Spleen (tissue), 11 donors: ENCODE data around the gene CXCR6. TPM values are rescaled to one million over a fixed set of nuclear protein-coding genes. Genes with fewer than 3 reads are reported as not detected.

Experiments
- DNase-seq: peaks from one replicate; pipeline ENCODE4 v3.0.0-alpha.2; 2020
- H3K27ac ChIP-seq, 8 donors: fragments of 200-600 bp; sonication (generic) in 7 of 8; 1 replicate in 4 of 8; 2 replicates in 4 of 8; pipeline versions ENCODE4 v1.5.0 to v1.8.0; 2016 to 2021; ENCODE audit warnings: inconsistent platforms in 4 of 8, mild to moderate bottlenecking in 4 of 8, moderate library complexity in 1 of 8
- H3K27me3 ChIP-seq, 7 donors: fragments of 200-600 bp; sonication (generic) in 6 of 7; replicated peaks in 1 of 7; 1 replicate in 4 of 7; 2 replicates in 3 of 7; pipeline versions ENCODE4 v1.5.0 to v1.8.0; 2016 to 2021; ENCODE audit warnings: inconsistent platforms in 3 of 7, mild to moderate bottlenecking in 1 of 7
- H3K36me3 ChIP-seq, 6 donors: fragments of 200-600 bp; sonication (generic) in 5 of 6; 1 replicate in 4 of 6; 2 replicates in 2 of 6; pipeline versions ENCODE4 v1.5.0 to v1.8.0; 2016 to 2021; ENCODE audit warnings: inconsistent platforms in 2 of 6
- H3K4me1 ChIP-seq, 6 donors: fragments of 200-600 bp; sonication (generic) in 5 of 6; 1 replicate in 3 of 6; 2 replicates in 3 of 6; pipeline versions ENCODE4 v1.5.0 to v1.8.0; 2016 to 2021; ENCODE audit warnings: inconsistent platforms in 3 of 6
- H3K4me3 ChIP-seq, 8 donors: fragments of 200-600 bp; sonication (generic) in 7 of 8; 1 replicate in 4 of 8; 2 replicates in 4 of 8; pipeline versions ENCODE4 v1.5.0 to v1.8.0; 2016 to 2021; ENCODE audit warnings: inconsistent platforms in 4 of 8, mild to moderate bottlenecking in 4 of 8, moderate library complexity in 2 of 8
- H3K9me3 ChIP-seq, 8 donors: fragments of 200-600 bp; sonication (generic) in 7 of 8; 1 replicate in 4 of 8; 2 replicates in 4 of 8; pipeline versions ENCODE4 v1.5.0 to v1.8.0; 2016 to 2021; ENCODE audit warnings: inconsistent platforms in 4 of 8
- POLR2A ChIP-seq, 3 donors: fragments of 450-650 bp; IDR thresholded peaks; one replicate each; pipeline ENCODE4 v1.5.1; 2017; ENCODE audit warnings: antibody characterized with exemption in 3 of 3, mild to moderate bottlenecking in 1 of 3
- POLR2AphosphoS5 ChIP-seq, 3 donors: sonication (generic); formaldehyde crosslinking; IDR thresholded peaks; one replicate each; pipeline ENCODE4 v1.5.1; 2017; ENCODE audit warnings: antibody characterized with exemption in 3 of 3
- WGBS, 5 donors: extraction: QIAGEN DNeasy Blood & Tissue Kit in 3 of 5; methylation state at CpG; one replicate each; pipeline versions ENCODE4 v1.1.5 to v1.1.7; 2013 to 2018; 5-methylcytosine and 5-hydroxymethylcytosine counted together
- intact Hi-C: fragments of 100-400 bp; cut with DNase I; formaldehyde crosslinking; loops from one replicate; pipeline ENCODE4 v1.15.0; 2023; ENCODE audit warnings: low total_unique reads
- polyA plus RNA-seq, 3 donors: library from polyadenylated mRNA; stranded (reverse); fragments of 200-250 nt; gene quantifications; one replicate each; pipeline ENCODE4 v1.2.1, GENCODE V29; 2013
- total RNA-seq, 7 donors: library from RNA; depleted of rRNA in 3 of 7; stranded (reverse); fragments of >200 nt in 3 of 7; fragmentation: NEBNext Ultra II Directional in 4 of 7; extraction: Animal tissue kit (Norgen Biotek cat#: 25700) in 4 of 7; gene quantifications; one replicate each; pipeline versions ENCODE4 v1.1.0 to v1.2.1, GENCODE V29; 2016 to 2021
- TF ChIP-seq, protein P1 (sequence below), 11 experiments: fragments of 200-600 bp in 7 of 11; fragments of 450-650 bp in 4 of 11; sonication (generic) in 4 of 11; IDR thresholded peaks in 8 of 11; conservative IDR thresholded peaks in 3 of 11; 1 replicate in 7 of 11; 2 replicates in 4 of 11; pipeline versions ENCODE4 v1.4.0 to v1.8.0; 2016 to 2021; ENCODE audit warnings: antibody characterized with exemption in 11 of 11, inconsistent platforms in 4 of 11, mild to moderate bottlenecking in 1 of 11
- donor health status: healthy with polysubstance abuse.
- donor health status: DM: no; HTN: no; CAD: no; lungs with moderate emphysema.
- donor health status: DM: no; HTN: no; CAD: no.
- donor health status: Bipolar disorder and iron deficiency.
- donor health status: healthy.
- donor health status: DM: no; HTN: no; CAD: no.
- donor health status: DM: yes; HTN: yes; CAD: no.

Gene CXCR6
- total and polyA plus RNA-seq, 10 donors = 2.5 to 35.3 (median 11.6) TPM

DNA sequence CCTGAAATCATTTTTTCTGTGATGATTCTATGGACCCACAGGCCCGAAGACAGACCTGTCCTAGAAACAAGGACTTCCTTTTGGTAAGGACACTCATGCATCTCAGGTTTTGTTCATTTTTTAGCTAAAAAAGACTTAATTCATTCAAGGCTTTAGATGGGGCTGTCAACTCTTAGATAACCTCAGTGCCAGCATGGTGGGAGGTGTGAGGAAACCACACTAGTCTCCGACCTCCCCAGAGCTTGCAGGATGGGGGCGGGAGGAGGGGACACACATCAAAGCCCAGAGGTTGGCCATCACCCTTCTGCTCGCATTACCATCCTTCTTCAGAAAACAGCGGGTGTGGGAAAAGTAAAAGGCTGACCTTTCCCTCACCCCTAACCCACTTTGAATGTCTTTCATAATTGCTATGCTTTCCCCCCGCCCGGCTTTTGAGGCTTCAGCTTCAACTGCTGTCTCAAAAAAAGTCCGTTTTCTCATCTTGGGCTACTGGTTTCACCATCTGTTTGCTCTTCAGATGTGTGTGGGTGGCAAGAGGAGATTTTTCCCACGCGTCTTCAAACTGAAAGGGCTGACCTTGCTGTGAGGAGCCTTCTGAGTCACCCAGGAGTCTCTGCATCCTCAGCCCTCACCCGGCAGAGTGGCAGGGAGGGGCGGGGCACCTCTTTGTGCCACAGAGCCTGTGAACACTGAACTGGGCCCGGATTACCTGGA, 27.6 kb upstream of the CXCR6 start:
- TF ChIP-seq POLR2A (IDR thresholded peaks at IDR 0.05) = no peak
- peak in 2 of 3 donors; percentile 11 to 53 for TF ChIP-seq POLR2AphosphoS5 (IDR thresholded peaks at IDR 0.05)
- peaks cover 5 to 53% (median 23%) of the 10 kb centered on the region in 6 donors for H3K4me1 ChIP-seq
- peaks cover 0 to 51% (median 15%) of the 10 kb centered on the region in 6 donors for H3K36me3 ChIP-seq
- intact Hi-C loops = no loop called here
- H3K27ac ChIP-seq = peak overlapping the region; percentile 19 to 68 (median 46)
- no peaks in the 10 kb centered on the region for H3K9me3 ChIP-seq
- DNase-seq = peak; percentile 84
- WGBS, 5 donors = 36 to 50% (median 45%) methylated on average over 12 to 13 of the region's 13 CpGs
- H3K4me3 ChIP-seq = peak overlapping the region in 2 of 8 donors; percentile 2 to 45
- H3K27me3 ChIP-seq = no peaks in the 10 kb centered on the region

DNA sequence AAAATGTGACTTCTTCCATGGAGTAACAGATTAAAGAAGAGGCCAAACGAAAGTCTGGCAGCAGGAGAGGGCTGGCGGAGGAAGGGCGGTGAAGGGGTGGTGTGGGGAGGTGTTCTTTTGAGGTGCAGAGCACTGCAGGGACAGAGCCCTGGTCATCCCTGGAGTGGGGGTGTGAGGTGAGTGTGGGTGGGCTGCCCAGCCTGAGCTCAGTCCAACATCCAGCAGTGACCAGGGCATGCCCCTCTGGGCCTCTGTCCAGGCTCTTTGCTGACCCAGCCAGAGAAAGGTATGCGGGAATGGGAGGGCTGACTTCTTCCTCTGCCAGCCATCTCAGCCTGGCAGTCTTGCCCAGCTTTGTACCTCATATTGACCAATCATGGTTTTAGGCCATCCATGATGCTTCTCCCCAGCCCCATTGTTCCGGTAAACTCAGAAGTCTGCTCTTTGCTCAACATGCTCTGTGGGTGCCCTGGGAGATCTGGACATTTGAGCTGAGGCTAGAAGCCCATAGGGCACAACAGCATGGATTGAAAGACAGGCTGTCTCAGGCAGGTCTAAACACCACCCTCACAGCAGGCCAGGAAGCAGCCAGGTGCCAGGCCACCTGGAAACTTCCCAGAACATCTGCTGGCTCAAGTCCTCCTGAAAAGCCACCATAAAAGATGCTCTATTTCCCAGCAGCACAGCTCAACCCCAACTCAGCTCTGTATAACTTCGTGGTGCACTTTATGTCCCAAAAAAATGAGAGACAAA, 25.9 kb upstream of the CXCR6 start:
- Histone ChIP-seq H3K27me3 (no peaks in the 10 kb centered on the region), H3K4me3 (no peak overlapping the region), H3K4me1 (peaks cover 5 to 53% (median 21%) of the 10 kb centered on the region in 6 donors), H3K27ac (no peak overlapping the region), H3K9me3 (no peaks in the 10 kb centered on the region), H3K36me3 (peaks cover 0 to 57% (median 31%) of the 10 kb centered on the region in 6 donors)
- intact Hi-C loops = no loop called here
- 84 to 93% (median 91%) methylated on average over 6 of the region's 6 CpGs for WGBS, 5 donors
- no peak for DNase-seq
- TF ChIP-seq POLR2A (IDR thresholded peaks at IDR 0.05) = no peak
- TF ChIP-seq POLR2AphosphoS5 (IDR thresholded peaks at IDR 0.05) = no peak
- TF ChIP-seq, protein P1, sequence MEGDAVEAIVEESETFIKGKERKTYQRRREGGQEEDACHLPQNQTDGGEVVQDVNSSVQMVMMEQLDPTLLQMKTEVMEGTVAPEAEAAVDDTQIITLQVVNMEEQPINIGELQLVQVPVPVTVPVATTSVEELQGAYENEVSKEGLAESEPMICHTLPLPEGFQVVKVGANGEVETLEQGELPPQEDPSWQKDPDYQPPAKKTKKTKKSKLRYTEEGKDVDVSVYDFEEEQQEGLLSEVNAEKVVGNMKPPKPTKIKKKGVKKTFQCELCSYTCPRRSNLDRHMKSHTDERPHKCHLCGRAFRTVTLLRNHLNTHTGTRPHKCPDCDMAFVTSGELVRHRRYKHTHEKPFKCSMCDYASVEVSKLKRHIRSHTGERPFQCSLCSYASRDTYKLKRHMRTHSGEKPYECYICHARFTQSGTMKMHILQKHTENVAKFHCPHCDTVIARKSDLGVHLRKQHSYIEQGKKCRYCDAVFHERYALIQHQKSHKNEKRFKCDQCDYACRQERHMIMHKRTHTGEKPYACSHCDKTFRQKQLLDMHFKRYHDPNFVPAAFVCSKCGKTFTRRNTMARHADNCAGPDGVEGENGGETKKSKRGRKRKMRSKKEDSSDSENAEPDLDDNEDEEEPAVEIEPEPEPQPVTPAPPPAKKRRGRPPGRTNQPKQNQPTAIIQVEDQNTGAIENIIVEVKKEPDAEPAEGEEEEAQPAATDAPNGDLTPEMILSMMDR (IDR thresholded peaks at IDR 0.05 in 8 of 11, conservative IDR thresholded peaks at IDR 0.05 in 3 of 11) = no peak

- intact Hi-C loops = no loop called here
- H3K27me3 ChIP-seq = no peaks in the 10 kb centered on the region
- H3K27ac ChIP-seq = peak overlapping the region in 3 of 8 donors; percentile 18 to 30 (median 30)
- TF ChIP-seq, protein P1 (IDR thresholded peaks at IDR 0.05 in 8 of 11, conservative IDR thresholded peaks at IDR 0.05 in 3 of 11) = no peak
- TF ChIP-seq POLR2AphosphoS5 (IDR thresholded peaks at IDR 0.05) = no peak
- no peak for TF ChIP-seq POLR2A (IDR thresholded peaks at IDR 0.05)
- no peak for DNase-seq
- peaks cover 0 to 96% (median 52%) of the 10 kb centered on the region in 6 donors for H3K36me3 ChIP-seq
- no peaks in the 10 kb centered on the region for H3K9me3 ChIP-seq
- 83 to 89% (median 89%) methylated on average over 10 to 14 of the region's 14 CpGs for WGBS, 5 donors
- peaks cover 0 to 24% (median 5%) of the 10 kb centered on the region in 6 donors for H3K4me1 ChIP-seq
- no peak overlapping the region for H3K4me3 ChIP-seq
Observed at GRCh38 chr3:45921158-45922038, 21.9 kb upstream of the CXCR6 start.

GRCh38 chr3:45922039-45922326, 21.3 kb upstream of the CXCR6 start:
- H3K4me3 ChIP-seq = no peak overlapping the region
- WGBS, 5 donors = 88 to 95% (median 89%) methylated on average over 3 of the region's 3 CpGs
- TF ChIP-seq, protein P1 (IDR thresholded peaks at IDR 0.05 in 8 of 11, conservative IDR thresholded peaks at IDR 0.05 in 3 of 11) = no peak
- intact Hi-C loops = no loop called here
- H3K9me3 ChIP-seq = no peaks in the 10 kb centered on the region
- H3K27ac ChIP-seq = peak overlapping the region in 2 of 8 donors; percentile 30
- peaks cover 0 to 100% (median 52%) of the 10 kb centered on the region in 6 donors for H3K36me3 ChIP-seq
- H3K4me1 ChIP-seq = peaks cover 0 to 18% (median 1%) of the 10 kb centered on the region in 6 donors
- no peak for DNase-seq
- no peaks in the 10 kb centered on the region for H3K27me3 ChIP-seq
